SK-N-SH (cell line): ENCODE measurements around the gene SLC6A11. TPM values are rescaled to one million over a fixed set of nuclear protein-coding genes. Genes with fewer than 3 reads are reported as not detected.

Source experiments
- CTCF ChIA-PET: fragments of 300-600, 350-600 bp; formaldehyde crosslinking; extraction: SDS; loops from one replicate; lab custom pipeline; 2021; lab: Yijun Ruan, JAX
- POLR2A ChIA-PET: fragments of 350-600 bp; sonication (Branson Sonifier 250); formaldehyde crosslinking; extraction: SDS; loops from one replicate; lab custom pipeline; 2020; ENCODE audit warnings: antibody characterized with exemption, inconsistent platforms; lab: Yijun Ruan, JAX
- DNase-seq: peaks from one replicate; pipeline ENCODE4 v3.0.0; 2012
- H2AFZ ChIP-seq: fragments of 200-600 bp; sonication (generic); 2 replicates; pipeline ENCODE4 v1.8.1; 2016; ENCODE audit warnings: antibody characterized with exemption, mild to moderate bottlenecking, low read depth
- H3F3A ChIP-seq: fragments of 200-600 bp; sonication (generic); replicated peaks from 2 replicates; pipeline ENCODE3; 2016; ENCODE audit warnings: antibody characterized with exemption, mild to moderate bottlenecking; ENCODE audit not compliant: insufficient read depth
- H3K27ac ChIP-seq, 2 experiments: fragments of 200-500 bp in 1 of 2; fragments of 200-600 bp in 1 of 2; sonication (Bioruptor generic) in 1 of 2; sonication (generic), shearing (Covaris generic) in 1 of 2; 2 replicates each; pipeline versions ENCODE4 v1.5.1 to v1.6.1; 2014 to 2016; ENCODE audit warnings: low read depth in 2 of 2, inconsistent platforms in 1 of 2, low read length in 1 of 2, mild to moderate bottlenecking in 1 of 2, mixed read lengths in 1 of 2
- H3K27me3 ChIP-seq: fragments of 200-600 bp; sonication (generic), shearing (Covaris generic); 2 replicates; pipeline ENCODE4 v1.6.1; 2016; ENCODE audit warnings: mixed run types; ENCODE audit not compliant: insufficient read depth
- H3K36me3 ChIP-seq, 2 experiments: fragments of 200-500 bp in 1 of 2; fragments of 200-600 bp in 1 of 2; sonication (Bioruptor generic) in 1 of 2; sonication (generic) in 1 of 2; replicated peaks in 1 of 2; 2 replicates each; pipeline versions ENCODE3 to v1.5.1; 2014 to 2016; ENCODE audit warnings: low read length in 1 of 2, mild to moderate bottlenecking in 1 of 2; ENCODE audit not compliant: insufficient read depth in 2 of 2, control insufficient read depth in 1 of 2
- H3K4me1 ChIP-seq, 2 experiments: fragments of 200-500 bp in 1 of 2; fragments of 200-600 bp in 1 of 2; sonication (Bioruptor generic) in 1 of 2; sonication (generic), shearing (Covaris generic) in 1 of 2; 2 replicates each; pipeline versions ENCODE4 v1.5.1 to v1.6.1; 2014 to 2016; ENCODE audit warnings: low read depth in 1 of 2, low read length in 1 of 2, mixed run types in 1 of 2; ENCODE audit not compliant: insufficient read depth in 2 of 2, control insufficient read depth in 1 of 2
- H3K4me2 ChIP-seq: fragments of 200-600 bp; sonication (generic), shearing (Covaris generic); 2 replicates; pipeline ENCODE4 v1.6.1; 2017; ENCODE audit warnings: mixed run types
- H3K4me3 ChIP-seq, 2 experiments: fragments of 200-500 bp in 1 of 2; fragments of 200-600 bp in 1 of 2; sonication (Bioruptor generic) in 1 of 2; sonication (generic), shearing (Covaris generic) in 1 of 2; 2 replicates each; pipeline versions ENCODE4 v1.5.1 to v1.8.1; 2014 to 2016; ENCODE audit warnings: low read depth in 2 of 2, inconsistent platforms in 1 of 2, low read length in 1 of 2, mild to moderate bottlenecking in 1 of 2, mixed read lengths in 1 of 2, moderate library complexity in 1 of 2
- H3K79me2 ChIP-seq: fragments of 200-600 bp; sonication (generic); 2 replicates; pipeline ENCODE4 v1.8.1; 2017; ENCODE audit warnings: mild to moderate bottlenecking; ENCODE audit not compliant: insufficient read depth
- H3K9ac ChIP-seq: fragments of 200-600 bp; sonication (generic); 2 replicates; pipeline ENCODE4 v1.6.1; 2017; ENCODE audit warnings: mixed run types
- H3K9me2 ChIP-seq: fragments of 200-600 bp; sonication (generic); 2 replicates; pipeline ENCODE4 v1.6.1; 2017; ENCODE audit warnings: mixed run types
- H3K9me3 ChIP-seq: fragments of 200-600 bp; sonication (generic); 2 replicates; pipeline ENCODE4 v1.6.1; 2017; ENCODE audit warnings: mixed run types, mild to moderate bottlenecking, moderate library complexity
- H4K20me1 ChIP-seq: fragments of 200-600 bp; sonication (generic); 2 replicates; pipeline ENCODE4 v1.6.1; 2017; ENCODE audit warnings: mild to moderate bottlenecking, mixed run types; ENCODE audit not compliant: insufficient read depth
- ELF1 ChIP-seq: IDR thresholded peaks from 2 replicates; pipeline ENCODE4 v1.4.0; 2012
- FOSL2 ChIP-seq: IDR thresholded peaks from 2 replicates; pipeline ENCODE4 v1.4.0; 2012; ENCODE audit warnings: low read depth, mild to moderate bottlenecking, moderate library complexity, borderline replicate concordance
- FOXJ3 ChIP-seq: sonication (generic); formaldehyde crosslinking; IDR thresholded peaks from 2 replicates; pipeline ENCODE4 v1.5.1; 2020; ENCODE audit warnings: mild to moderate bottlenecking, missing genetic modification reagents
- FOXM1 ChIP-seq: IDR thresholded peaks from 2 replicates; pipeline ENCODE4 v1.4.0; 2012; ENCODE audit warnings: low read depth, mild to moderate bottlenecking
- GABPA ChIP-seq: IDR thresholded peaks from 2 replicates; pipeline ENCODE4 v1.4.0; 2012; ENCODE audit warnings: low read depth, mild to moderate bottlenecking
- JUND ChIP-seq: IDR thresholded peaks from 2 replicates; pipeline ENCODE4 v1.4.0; 2012
- MEF2A ChIP-seq: IDR thresholded peaks from 2 replicates; pipeline ENCODE4 v1.4.0; 2012; ENCODE audit warnings: low read depth, borderline replicate concordance
- NFIC ChIP-seq: IDR thresholded peaks from 2 replicates; pipeline ENCODE4 v1.4.0; 2012; ENCODE audit warnings: borderline replicate concordance
- NRF1 ChIP-seq: IDR thresholded peaks from 2 replicates; pipeline ENCODE4 v1.6.1; 2012; ENCODE audit warnings: low read depth, mild to moderate bottlenecking, low read length
- POLR2AphosphoS5 ChIP-seq: IDR thresholded peaks from 2 replicates; pipeline ENCODE4 v1.6.1; 2012; ENCODE audit warnings: low read depth, low read length
- RAD21 ChIP-seq: IDR thresholded peaks from 2 replicates; pipeline ENCODE4 v1.6.1; 2012; ENCODE audit warnings: mild to moderate bottlenecking, low read length
- RCOR1 ChIP-seq: fragments of 150-350 bp; IDR thresholded peaks from 2 replicates; pipeline ENCODE4 v1.6.1; 2017; ENCODE audit warnings: antibody characterized with exemption, low read length
- RFX5 ChIP-seq: IDR thresholded peaks from 2 replicates; pipeline ENCODE4 v1.6.1; 2012; ENCODE audit warnings: mild to moderate bottlenecking, improper control_type of control experiment, low read length
- SIN3A ChIP-seq: IDR thresholded peaks from 2 replicates; pipeline ENCODE4 v1.6.1; 2012; ENCODE audit warnings: low read depth, mild to moderate bottlenecking, low read length, moderate library complexity, borderline replicate concordance
- SMC3 ChIP-seq: IDR thresholded peaks from 2 replicates; pipeline ENCODE4 v1.6.1; 2012; ENCODE audit warnings: low read depth, low read length, improper control_type of control experiment
- TAF1 ChIP-seq: IDR thresholded peaks from 2 replicates; pipeline ENCODE4 v1.6.1; 2012; ENCODE audit warnings: low read depth, mild to moderate bottlenecking, low read length, moderate library complexity, borderline replicate concordance
- TCF12 ChIP-seq: IDR thresholded peaks from 2 replicates; pipeline ENCODE4 v1.4.0; 2012
- TEAD4 ChIP-seq: IDR thresholded peaks from 2 replicates; pipeline ENCODE4 v1.4.0; 2012; ENCODE audit warnings: mild to moderate bottlenecking, borderline replicate concordance; ENCODE audit not compliant: insufficient read depth
- YY1 ChIP-seq: IDR thresholded peaks from 2 replicates; pipeline ENCODE4 v1.4.0; 2012; ENCODE audit warnings: low read depth, mild to moderate bottlenecking
- WGBS: methylation state at CpG from one replicate; pipeline ENCODE4 v1.1.6; 2017; ENCODE audit warnings: low lambda C conversion rate; 5-methylcytosine and 5-hydroxymethylcytosine counted together
- polyA plus RNA-seq, 3 experiments: library from polyadenylated mRNA; depleted of rRNA; stranded (reverse); fragments of >200 nt; gene quantifications; 2 replicates each; pipeline ENCODE4 v1.2.3, GENCODE V29; 2012
- TF ChIP-seq, protein P1 (sequence below): IDR thresholded peaks from 2 replicates; pipeline ENCODE4; 2012
- TF ChIP-seq, protein P2 (sequence below): fragments of 200-600 bp; sonication (generic); IDR thresholded peaks from 2 replicates; pipeline ENCODE4 v1.6.1; 2017; ENCODE audit warnings: antibody characterized with exemption, mild to moderate bottlenecking, moderate library complexity
- TF ChIP-seq, protein P3 (sequence below): IDR thresholded peaks from 2 replicates; pipeline ENCODE4 v1.4.0; 2012; ENCODE audit warnings: low read depth

SLC6A11 gene
- polyA plus RNA-seq, 1 of the 3 experiments (the other 2 are of a cell fraction): 0.03 TPM

DNA sequence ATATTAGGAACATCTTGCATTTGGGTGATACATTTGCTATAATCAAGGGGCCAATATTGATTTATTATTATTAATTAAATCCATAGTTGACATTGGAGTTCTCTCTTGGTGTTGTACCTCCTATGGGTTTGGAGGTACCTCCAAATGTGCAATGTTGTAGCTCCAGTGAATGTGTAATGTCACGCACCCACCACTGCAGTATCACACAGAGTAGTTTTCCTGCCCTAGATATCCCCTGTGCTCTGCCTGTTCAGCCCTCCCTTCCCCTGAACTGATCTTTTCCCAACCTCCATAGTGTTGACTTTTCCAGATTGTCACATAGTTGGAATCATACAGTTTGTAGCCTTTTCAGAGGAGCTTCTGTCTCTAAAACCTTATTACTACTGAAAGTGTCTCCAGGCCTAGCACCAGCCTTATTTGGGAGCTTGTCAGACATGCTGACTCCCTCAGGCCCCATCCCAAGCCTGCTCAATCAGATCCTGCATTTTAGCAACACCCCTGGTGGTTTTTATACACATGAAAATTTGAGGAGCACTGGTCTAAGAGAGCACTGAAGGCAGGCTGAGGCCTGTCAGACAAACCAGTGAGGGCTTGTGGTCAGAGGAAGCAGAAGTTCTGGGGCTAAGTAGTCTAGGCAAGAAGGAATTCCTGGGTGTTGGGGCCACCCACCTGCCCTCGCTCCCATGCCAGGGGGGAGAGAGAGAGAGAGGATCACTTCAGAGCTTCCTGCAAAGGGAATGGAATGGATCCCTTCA lies 73.4 kb downstream of the SLC6A11 start:
- 13% methylated on average over 2 of the region's 2 CpGs for WGBS
- Histone ChIP-seq H3K27ac (no peak overlapping the region), H3K4me1 (no peaks in the 10 kb centered on the region), H3K4me3 (no peak overlapping the region), H3K4me2 (no peak overlapping the region), H3K9me2 (no peaks in the 10 kb centered on the region), H3K79me2 (no peaks in the 10 kb centered on the region), H3K9ac (no peak overlapping the region), H4K20me1 (no peaks in the 10 kb centered on the region), H3K9me3 (no peaks in the 10 kb centered on the region), H3K36me3 (no peaks in the 10 kb centered on the region), H3F3A (no peaks in the 10 kb centered on the region), H3K27me3 (no peaks in the 10 kb centered on the region), H2AFZ (no peak overlapping the region)
- POLR2A ChIA-PET: no interaction called here
- TF ChIP-seq YY1 (no peak), TEAD4 (no peak), NRF1 (no peak), RCOR1 (no peak), JUND (no peak), FOXM1 (no peak), FOXJ3 (CRISPR knock-in tag) (no peak), RAD21 (no peak), FOSL2 (no peak), POLR2AphosphoS5 (no peak), GABPA (no peak), RFX5 (no peak)
- TF ChIP-seq, protein P1, sequence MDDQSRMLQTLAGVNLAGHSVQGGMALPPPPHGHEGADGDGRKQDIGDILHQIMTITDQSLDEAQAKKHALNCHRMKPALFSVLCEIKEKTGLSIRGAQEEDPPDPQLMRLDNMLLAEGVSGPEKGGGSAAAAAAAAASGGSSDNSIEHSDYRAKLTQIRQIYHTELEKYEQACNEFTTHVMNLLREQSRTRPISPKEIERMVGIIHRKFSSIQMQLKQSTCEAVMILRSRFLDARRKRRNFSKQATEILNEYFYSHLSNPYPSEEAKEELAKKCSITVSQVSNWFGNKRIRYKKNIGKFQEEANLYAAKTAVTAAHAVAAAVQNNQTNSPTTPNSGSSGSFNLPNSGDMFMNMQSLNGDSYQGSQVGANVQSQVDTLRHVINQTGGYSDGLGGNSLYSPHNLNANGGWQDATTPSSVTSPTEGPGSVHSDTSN: no peak
- TF ChIP-seq, protein P2, sequence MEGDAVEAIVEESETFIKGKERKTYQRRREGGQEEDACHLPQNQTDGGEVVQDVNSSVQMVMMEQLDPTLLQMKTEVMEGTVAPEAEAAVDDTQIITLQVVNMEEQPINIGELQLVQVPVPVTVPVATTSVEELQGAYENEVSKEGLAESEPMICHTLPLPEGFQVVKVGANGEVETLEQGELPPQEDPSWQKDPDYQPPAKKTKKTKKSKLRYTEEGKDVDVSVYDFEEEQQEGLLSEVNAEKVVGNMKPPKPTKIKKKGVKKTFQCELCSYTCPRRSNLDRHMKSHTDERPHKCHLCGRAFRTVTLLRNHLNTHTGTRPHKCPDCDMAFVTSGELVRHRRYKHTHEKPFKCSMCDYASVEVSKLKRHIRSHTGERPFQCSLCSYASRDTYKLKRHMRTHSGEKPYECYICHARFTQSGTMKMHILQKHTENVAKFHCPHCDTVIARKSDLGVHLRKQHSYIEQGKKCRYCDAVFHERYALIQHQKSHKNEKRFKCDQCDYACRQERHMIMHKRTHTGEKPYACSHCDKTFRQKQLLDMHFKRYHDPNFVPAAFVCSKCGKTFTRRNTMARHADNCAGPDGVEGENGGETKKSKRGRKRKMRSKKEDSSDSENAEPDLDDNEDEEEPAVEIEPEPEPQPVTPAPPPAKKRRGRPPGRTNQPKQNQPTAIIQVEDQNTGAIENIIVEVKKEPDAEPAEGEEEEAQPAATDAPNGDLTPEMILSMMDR: no peak
- no peak for DNase-seq
- CTCF ChIA-PET: interaction anchor here (0.8 kb wide), 1 partner anchor 150 kb away, joined by 3 read pairs; no protein-coding TSS in a partner anchor

DNA sequence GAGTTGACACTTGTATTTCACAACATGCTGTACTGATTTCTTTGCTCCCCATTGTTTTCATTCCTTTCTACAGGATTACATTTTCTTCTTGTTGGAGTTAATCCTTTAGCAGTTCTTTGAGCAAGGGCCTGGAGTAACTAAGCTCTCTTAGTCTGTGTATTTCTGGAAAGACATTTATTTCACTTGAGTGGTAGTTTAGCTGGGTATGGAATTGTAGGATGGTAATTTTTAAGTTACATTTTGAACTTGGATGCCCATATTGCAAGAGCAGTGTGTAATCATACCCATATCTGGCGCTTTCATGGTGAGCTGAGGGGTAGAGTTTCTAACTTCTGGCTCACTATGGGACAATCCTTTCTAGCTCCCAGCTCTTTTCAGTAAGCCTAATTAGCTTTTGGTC lies 74.6 kb downstream of the SLC6A11 start:
- Histone ChIP-seq H3K27me3 (no peaks in the 10 kb centered on the region), H3K9me2 (no peaks in the 10 kb centered on the region), H3K9ac (no peak overlapping the region), H3K36me3 (no peaks in the 10 kb centered on the region), H3K4me1 (no peaks in the 10 kb centered on the region), H3K79me2 (no peaks in the 10 kb centered on the region), H3K4me3 (no peak overlapping the region), H3F3A (no peaks in the 10 kb centered on the region), H3K27ac (no peak overlapping the region), H3K4me2 (no peak overlapping the region), H3K9me3 (no peaks in the 10 kb centered on the region), H2AFZ (no peak overlapping the region), H4K20me1 (no peaks in the 10 kb centered on the region)
- ChIA-PET CTCF (interaction anchor here (1.0 to 1.2 kb wide), 2 partner anchors 132 to 169 kb away, joined by 3 to 4 read pairs; no protein-coding TSS in a partner anchor), POLR2A (no interaction called here)
- 7% methylated on average over 1 of the region's 1 CpG for whole genome bisulfite sequencing
- no peak for DNase-seq
- no peak for TF ChIP-seq RAD21
- TF ChIP-seq RFX5: no peak
- TF ChIP-seq NFIC: no peak
- no peak for TF ChIP-seq MEF2A
- no peak for TF ChIP-seq TAF1
- TF ChIP-seq, protein P1: no peak
- TF ChIP-seq JUND: no peak
- TF ChIP-seq SIN3A: no peak
- TF ChIP-seq SMC3: no peak
- TF ChIP-seq, protein P2: no peak
- no peak for TF ChIP-seq TCF12
- TF ChIP-seq ELF1: no peak
- TF ChIP-seq, protein P3, sequence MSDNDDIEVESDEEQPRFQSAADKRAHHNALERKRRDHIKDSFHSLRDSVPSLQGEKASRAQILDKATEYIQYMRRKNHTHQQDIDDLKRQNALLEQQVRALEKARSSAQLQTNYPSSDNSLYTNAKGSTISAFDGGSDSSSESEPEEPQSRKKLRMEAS: no peak
